HTR-8/SVneo (cell line): ENCODE measurements around the gene PODNL1.
"Not testable (repeated sequence)": the region's sequence is repeated elsewhere in the genome, so short reads cannot be mapped to it uniquely, and the experiment has no call there.

Experiments
- DNase-seq: peaks from one replicate; pipeline ENCODE4 v3.0.0; 2011; ENCODE audit warnings: low spot score, mixed read lengths; ENCODE audit not compliant: insufficient read length
- FAIRE-seq: peaks from 2 replicates; lab custom pipeline; 2011; peaks lifted over from hg19 to GRCh38; lab: Jason Lieb, UNC

Gene PODNL1

DNA sequence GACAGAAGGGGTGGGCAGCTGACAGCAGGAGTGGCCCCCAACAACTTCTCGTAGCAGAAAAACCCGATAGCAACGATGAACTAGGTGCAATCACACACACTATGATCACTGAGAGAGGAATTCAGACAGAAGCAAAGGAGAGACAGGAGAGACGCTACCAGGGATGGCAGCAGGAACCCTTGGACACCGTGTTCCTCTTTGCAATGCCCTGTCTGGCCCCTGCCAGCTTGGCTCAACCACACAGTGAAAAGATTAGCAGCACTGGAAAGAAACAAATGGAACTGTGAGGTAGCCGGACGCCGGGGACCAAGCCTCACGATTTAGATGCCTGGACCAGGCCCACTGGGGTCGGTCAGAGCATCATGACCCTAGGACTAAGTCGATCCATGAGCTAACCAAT, 37.7 kb upstream of the PODNL1 start:
- no peak for FAIRE-seq
- DNase-seq, result no peak

DNA sequence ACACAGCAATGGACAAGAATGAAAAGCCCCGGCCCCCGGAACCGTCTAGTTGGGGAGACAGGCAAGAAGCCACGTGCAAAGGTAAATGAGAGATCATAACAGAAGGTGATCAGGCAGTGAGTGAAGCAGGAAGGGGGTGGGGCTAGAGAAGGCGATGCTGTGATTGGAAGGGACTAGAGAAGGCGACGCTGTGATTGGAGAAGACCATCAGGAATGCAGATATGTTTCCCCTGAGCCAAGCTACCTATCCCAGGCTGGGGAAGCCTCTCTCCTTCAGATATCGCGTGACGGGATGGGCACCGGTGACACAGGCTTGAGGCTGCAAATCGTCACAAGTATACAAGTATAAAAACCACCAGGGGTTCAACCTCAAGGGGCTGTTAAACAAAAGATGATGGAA, 35.9 kb upstream of the PODNL1 start:
- no peak for DNase-seq

DNA sequence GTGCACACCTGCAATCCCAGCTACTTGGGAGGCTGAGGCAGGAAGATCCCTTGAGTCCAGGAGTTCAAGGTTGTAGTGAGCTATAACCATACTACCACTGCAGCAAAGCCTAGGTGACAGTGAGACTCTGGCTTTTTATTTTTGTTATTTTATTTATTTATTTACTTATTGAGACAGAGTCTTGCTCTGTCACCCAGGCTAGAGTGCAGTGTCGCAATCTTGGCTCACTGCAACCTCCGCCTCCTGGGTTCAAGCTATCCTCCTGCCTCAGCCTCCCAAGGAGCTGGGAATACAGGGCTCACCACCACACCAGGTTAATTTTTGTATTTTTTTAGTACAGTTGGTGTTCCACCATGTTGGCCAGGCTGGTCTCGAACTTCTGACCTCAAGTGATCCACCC, 35.3 kb upstream of the PODNL1 start:
- not testable (repeated sequence) for FAIRE-seq, DNase-seq

More for the DNA sequence above, 35.9 kb upstream of the PODNL1 start:
- no peak for FAIRE-seq

DNA sequence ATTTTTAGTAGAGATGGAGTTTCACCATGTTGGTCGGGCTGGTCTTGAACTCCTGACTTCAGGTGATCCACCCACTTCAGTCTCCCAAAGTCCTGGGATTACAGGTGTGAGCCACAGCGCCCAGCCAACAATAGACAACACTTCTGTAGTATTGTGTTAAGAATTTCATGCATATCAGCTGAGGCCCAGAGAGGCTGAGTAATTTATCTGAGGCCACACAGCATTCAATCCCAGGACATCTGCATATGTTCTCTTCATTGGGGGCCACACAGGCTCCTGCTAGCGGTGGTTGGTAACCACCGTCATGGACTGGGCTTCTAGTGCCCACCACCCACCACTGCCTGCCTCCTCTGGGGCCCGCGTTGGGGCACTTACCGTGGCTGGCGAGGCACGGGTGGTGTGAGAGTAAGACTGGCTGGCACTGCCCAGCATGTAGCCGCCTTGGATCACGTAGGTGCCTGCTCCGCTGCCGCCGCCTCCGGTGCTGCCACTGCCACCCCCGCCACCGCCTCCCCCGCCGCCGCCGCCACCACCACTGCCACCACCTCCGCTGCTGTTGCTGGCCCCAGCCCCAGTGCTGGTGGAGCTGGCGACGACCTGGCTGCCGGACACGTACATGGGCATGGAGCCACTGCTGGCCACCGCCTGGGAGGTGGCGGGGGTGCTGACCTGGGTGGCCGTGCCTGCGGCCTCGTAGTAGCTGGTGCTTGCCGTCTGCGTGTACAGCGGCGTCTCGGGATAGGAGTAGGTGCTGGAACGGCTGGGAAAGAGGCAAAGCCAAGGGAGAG, 34.3 kb upstream of the PODNL1 start:
- FAIRE-seq (peak; percentile 76), DNase-seq (no peak)

DNA sequence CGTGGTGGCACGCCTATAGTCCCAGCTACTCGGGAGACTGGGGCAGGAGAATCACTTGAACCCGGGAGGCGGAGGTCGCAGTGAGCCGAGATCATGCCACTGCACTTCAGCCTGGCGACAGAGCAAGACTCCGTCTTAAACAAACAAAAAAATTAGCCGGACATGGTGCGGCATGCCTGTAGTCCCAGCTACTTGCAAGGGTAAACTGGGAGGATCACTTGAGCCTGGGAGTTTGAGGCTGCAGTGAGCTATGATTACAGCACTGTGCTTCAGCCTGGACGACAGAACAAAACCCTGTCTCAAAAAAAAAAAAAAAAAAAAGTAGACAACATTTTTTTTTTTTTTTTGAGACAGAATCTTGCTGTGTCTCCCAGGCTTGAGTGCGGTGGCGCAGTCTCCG, 33.7 kb upstream of the PODNL1 start:
- not testable (repeated sequence) for DNase-seq, FAIRE-seq

DNA sequence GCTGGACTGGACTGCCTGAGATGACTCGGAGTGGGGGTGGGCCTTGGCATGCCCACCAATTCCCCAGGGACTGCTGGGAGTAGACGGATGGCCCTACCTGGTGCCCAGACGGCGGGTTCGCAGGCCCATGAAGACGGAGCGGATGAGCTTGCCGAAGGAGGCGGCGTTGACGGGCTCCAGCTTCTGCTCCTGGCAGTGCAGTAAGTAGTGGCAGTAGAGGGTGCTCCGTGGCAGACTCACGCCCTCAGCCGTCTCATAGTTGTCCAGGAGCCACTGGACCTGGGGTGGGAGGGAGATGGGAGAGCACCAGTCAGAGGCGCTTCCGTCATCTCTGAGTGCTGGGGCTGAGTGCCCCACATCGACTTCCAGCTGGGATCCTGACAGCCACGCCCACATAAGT, 31.7 kb upstream of the PODNL1 start:
- no peak for DNase-seq
- FAIRE-seq, result no peak

DNA sequence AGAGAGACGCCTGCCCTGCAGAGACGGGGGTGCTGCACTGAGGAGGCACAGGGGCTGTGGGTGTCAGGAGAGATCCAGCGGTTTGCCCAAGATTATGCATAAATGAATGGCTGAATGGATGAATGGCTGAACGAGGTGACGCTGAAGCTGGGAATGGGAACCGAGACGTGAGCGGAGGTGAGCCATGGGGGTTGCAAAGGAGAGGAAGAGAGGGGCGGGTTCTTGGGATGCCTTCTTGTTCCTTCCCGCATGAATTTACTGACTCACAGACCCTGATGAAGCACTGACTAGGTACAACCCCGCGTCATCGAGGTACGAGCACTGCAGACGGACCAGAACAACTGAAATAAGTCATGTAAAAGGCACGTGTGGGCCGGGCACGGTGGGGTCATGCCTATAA, 30.8 kb upstream of the PODNL1 start:
- no peak for FAIRE-seq
- DNase-seq, result no peak

DNA sequence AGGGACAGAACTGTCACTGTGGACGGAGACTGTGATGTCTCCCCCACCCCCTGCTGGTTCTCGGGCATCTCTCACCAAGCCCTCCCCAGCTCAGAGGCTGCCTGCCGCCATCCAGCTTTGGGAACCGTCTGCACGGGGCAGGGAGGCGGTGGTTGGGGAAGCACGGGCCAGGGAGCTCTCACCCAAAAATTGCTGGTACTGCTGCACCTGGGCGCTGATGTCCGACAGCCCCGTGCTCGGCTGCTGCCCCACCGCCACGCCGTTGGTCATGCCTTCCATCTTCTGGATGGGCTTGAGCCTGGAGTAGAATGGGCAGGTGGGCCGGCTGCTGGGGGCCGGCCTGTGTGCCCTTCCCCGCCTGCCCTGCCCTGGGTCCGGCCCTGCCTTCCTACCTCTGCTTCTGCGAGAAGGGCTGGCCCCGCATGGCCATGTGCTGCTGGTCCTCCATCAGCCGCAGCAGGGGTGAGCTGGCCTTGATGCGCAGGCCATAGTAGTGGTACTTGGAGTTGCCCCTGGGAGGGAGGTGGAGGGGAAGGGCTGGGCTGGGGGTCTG, 30.2 kb upstream of the PODNL1 start:
- DNase-seq (no peak), FAIRE-seq (no peak)

DNA sequence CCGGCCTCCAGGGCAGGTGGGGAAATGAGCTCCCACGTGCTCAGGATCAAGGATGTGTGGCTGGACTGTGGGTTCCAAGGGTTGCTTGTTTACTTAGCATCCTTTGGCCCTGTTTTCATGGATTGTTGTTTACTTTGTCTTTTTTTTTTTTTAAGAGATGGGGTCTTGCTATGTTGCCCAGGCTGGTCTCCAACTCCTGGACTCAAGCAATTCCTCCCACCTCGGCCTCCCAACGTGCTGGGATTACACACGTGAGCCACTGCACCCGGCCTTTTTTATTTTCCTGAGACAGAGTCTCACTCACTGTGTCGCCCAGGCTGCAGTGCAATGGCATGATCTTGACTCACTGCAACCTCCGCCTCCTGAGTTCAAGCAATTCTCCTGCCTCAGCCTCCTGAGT, 29.0 kb upstream of the PODNL1 start:
- FAIRE-seq, DNase-seq: not testable (repeated sequence)

DNA sequence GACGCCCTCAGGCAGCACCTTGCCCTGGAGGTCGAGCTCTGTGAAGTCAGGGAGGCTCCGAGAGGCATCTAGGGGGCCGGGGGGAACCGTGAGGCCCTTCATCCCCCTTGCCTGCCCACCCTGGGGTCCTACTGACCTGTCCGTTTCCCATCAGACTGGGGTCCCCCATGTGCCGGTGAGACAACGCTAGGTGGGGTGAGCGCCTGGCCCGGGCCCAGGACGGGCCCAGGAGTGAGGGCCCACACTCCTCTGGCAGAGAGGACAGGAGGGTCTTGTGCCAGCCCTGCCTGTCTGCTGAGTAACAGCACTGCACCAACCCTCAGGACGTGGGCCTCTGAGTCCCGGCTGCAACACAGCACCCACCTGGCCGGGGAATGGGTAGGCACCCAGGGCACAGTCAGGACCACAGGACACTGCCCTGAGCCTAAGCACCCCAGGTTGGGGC, 28.5 kb upstream of the PODNL1 start:
- no peak for FAIRE-seq
- no peak for DNase-seq

DNA sequence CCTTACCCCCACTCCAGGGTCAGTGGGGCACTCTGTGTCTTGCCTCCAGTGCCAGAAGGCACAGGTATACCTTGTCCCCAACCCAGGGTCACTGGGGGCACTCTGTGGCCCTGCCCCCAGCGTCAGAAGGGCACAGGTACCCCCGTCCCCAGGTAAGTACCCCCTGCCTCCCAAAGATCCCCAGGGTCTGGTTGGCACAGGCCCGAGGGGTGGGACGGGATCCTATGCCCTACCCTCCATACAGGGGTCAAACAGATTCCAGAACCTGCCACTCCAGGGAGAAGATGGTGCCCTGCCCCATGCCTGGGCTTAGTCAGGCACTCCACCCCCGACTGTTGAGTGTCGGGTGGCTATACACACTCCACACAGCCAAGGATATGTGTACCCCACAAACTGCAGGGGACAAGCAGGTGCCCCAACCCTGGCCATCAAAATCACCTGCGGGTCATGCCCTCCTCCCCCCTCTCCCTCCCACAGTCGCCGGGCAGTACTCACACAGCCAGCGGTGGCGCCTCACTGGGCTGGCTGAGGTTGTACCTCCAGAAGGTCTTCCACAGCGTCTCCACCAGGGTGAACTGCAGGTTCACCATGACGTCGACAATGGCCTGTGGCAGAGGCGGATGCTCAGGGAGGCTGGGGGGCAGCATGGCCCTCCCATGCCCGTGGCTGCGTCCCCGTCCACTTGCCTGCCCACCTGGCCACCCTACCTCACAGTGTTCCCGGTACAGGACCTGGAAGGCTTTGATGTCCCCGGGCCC, 27.9 kb upstream of the PODNL1 start:
- no peak for FAIRE-seq
- DNase-seq, result no peak

DNA sequence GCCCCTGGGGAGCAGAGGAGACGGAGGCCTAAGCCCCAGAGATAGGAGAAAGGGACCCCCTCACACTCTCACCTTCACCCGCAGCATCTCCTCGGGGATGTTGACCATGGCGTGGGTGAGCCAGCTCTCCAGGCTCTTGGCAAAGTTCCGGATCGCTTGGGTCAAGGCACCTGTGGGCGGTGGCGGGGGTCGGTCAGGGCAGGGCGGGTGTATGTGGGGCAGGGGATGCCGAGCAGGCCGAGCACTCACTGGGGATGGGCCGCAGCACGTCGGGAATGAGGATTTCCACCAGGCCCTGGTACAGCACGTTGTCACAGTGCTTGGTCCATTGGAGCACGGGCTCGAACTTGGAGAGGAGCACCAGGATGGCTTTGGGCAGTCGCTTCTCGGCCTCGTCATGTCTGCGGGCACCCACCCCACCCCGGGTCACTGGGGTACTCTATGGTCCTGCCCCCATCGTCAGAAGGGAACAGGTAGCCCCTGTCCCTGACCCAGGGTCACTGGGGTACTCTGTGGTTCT, 27.2 kb upstream of the PODNL1 start:
- FAIRE-seq, result no peak
- DNase-seq, result no peak

DNA sequence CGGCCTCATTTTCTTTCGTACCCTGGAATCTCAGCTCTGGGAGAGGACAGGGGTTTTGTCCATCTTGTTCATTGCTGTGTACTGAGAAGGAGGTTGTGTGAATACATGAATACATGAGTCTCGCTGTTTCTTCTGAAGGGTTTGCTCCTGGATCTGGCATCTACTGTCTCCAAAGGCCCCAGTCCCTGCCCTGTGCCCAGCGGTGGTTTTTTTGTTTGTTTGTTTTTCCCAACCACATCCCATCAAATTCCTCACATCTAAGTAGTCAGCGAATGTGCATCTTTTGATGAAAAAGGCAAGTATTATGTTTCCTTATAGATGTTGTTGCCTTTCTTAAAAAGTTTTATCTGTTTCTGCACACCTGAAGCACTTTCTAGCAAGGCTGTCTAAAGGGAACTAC, 26.6 kb upstream of the PODNL1 start:
- DNase-seq (no peak), FAIRE-seq (no peak)

DNA sequence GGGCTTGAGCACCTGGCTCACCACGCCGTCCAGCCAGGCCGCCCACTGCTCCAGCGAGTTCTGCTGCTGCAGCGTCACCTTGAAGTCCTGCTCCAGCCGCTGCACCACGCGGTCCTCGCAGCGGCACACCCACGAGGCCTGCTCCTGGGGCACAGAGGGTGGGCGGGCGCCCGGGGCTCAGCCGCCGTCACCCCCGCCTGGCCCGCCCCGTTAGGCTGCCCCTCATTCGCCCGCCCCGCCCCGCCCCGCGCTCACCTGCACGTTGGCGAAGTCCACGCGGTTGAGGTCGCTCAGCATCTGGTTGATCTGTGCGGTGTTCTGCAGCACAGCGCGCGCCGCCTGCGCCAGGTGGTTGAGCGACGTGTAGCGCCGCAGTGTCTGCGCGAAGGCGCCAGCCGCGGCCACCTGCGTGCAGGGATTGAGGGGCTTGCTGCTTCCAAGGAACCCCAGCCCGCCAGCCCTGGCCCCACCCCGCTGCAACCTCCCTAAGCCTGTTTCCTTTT, 25.4 kb upstream of the PODNL1 start:
- FAIRE-seq (no peak), DNase-seq (no peak)

DNA sequence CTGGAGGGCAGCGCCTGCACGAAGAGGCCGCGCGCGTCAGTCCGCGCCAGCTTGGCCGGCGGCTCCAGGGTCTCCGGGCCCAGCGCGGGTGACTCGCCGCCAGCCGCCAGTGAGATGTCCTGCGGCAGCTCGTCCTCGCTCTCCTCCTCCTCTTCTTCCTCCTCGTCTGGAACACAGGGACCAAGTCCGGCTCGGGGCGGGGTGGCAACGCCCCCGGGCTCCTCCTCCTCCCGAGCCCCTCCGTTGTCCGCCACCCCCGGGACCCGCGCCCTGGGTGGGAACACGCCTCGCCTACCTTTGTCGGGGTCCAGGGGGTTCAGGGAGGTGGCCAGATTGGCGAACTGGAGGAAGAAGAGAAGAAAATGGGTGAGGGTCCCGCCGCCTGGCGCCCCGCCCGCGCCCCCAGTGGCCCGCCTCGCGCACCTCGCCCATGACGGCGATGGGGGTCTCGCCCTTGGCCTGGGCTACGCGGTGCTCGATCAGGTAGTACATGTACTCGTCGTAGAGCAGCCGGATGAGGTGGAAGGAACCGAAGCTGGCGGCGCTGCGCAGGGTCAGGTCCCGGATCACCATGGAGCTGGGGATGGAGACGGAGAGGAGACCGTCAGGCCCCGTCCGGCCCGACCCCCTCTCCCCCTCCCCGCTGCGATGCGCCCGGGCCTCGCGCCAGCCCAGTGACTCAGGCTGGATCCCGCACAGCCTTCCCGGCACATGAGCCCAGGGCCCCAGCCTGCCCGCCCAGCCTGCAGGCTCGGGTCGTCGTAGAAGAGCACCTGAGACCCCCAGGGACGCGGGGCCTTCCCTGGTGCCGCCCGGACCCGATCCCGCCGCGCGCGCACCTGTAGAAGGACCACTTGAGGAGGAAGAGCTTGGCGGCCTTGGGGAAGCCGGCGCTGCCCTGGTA, 24.7 kb upstream of the PODNL1 start:
- DNase-seq (no peak), FAIRE-seq (no peak)

DNA sequence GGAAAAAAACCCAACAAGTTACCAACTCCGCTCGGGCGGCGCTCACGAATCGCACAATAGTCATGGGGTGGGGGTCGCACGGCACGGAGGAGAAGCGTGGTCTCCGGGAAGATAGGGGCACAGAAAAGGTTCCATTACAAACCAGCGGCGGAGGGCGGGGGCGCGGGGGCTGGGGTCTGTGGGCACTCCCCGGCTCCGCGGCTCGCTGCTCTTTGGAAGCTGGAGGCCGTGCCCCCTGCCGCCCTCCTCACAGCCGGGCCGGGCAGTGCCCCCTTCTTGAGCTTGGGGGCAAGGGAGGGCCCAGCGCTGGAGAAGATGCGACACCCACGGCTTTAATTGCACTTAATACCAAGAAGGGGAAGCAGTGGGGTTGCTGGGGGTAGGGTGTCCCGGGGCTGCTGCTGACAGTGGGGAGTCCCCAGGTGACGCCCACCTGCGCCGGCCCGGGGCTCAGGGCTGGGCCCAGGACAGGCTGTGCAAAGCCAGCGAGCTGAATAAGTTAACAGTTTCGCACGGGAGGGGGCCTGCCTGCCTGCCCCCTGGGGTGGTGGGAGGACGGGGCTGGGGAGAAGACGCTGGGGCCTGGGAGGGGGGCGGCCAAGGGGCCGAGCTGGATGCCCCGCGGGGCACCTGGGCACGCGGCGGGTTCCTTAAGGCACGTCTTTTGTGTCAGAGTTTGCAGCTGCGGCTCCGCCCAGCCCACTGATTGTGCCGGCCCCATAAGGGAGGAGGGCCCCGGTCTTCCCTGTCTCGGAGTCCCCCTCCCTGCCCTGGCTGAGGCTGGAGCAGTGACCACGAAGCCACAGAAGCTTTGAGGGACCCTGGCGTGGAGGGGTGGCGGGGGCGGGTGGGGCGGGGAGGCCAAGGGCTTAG, 23.8 kb upstream of the PODNL1 start:
- no peak for DNase-seq
- no peak for FAIRE-seq

DNA sequence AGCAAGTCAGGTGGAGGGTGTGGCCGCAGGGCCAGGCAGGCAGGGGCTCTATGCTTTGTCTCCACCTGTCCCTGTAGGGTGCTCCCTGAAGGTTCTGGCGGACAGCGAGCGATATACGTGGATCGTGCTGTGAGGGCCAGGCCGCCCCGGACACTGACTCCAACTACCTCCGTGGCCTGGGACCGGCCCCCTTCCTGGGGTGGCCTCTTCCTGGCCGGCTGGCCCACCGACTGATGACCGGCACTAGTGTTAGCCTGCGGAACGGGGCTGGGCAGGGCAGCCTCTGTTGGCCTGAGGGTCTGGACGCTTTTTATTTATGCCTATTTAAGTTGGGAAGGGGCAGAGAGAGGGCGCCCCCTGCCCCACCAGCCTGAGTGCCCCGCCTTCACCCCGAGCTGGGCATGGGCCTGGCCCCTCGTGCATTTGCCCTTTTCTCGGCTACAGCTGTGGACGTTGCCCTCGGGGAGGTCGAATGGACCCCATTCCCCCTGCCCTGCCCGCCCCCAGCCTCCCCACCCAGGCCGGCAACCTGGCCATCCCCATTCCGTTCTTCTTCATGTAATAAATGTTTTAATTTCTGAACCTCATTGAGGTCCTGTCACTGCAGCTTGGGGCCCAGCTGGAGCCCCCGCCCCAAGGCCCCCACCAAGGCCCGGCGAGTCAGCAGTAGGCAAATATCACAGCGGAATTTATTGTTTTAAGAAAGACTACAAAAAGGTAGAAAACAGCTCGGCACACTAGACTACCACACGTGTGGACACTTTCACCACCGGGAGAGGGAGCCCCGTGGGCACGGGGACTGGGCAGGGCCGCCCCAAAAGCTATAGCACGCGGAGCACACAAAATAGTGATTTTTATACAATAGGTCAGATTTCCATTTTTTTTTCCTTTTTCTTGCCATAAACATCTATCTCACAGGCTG, 22.9 kb upstream of the PODNL1 start:
- no peak for DNase-seq
- no peak for FAIRE-seq
